Measurements from ENCODE around the gene DHRS2. TPM values are rescaled to one million over a fixed set of nuclear protein-coding genes. Genes with fewer than 3 reads are reported as not detected.
"Not testable (repeated sequence)": the region's sequence is repeated elsewhere in the genome, so short reads cannot be mapped to it uniquely, and the experiment has no call there.

Gene DHRS2
- total and polyA plus RNA-seq, 10 of the 15 experiments (the other 5 are each of a cell fraction or from before 2014, with no cell fraction given): 0.09 to 1.8 (median 0.73) TPM; not detected in 1

- TF ChIP-seq USF2 (IDR thresholded peaks at IDR 0.05; ENCODE audit: borderline replicate concordance, low read depth, low read length): no peak
- no peak for TF ChIP-seq NFXL1 (IDR thresholded peaks at IDR 0.05; ENCODE audit: borderline replicate concordance)
- no peak for TF ChIP-seq RELA (IDR thresholded peaks at IDR 0.05; ENCODE audit: borderline replicate concordance, partially characterized antibody)
- no peak for TF ChIP-seq GATAD2B (conservative IDR thresholded peaks at IDR 0.05; ENCODE audit: low read depth)
These were observed 2.9 kb upstream of the DHRS2 start (continued) for GRCh38 chr14:23633160-23633701.

- ChIA-PET RAD21 (ENCODE audit: unreplicated experiment) (interaction anchor here (3.5 to 4.8 kb wide), 2 partner anchors 276 to 297 kb away, joined by 23 to 43 read pairs; no protein-coding TSS in a partner anchor), CTCF (interaction anchor here (0.5 to 4.1 kb wide), 5 partner anchors 13 to 135 kb away, joined by 3 to 49 read pairs (median 5); no protein-coding TSS in a partner anchor), SMC1A (ENCODE audit: uncharacterized antibody, unreplicated experiment) (interaction anchor here (1.0 to 3.1 kb wide), 3 partner anchors 31 to 46 kb away, joined by 3 to 16 read pairs (median 5); no protein-coding TSS in a partner anchor)
- H3K4me2 ChIP-seq (ENCODE audit: control insufficient read depth, insufficient read depth); BruUV-seq (replicated peaks); ATAC-seq; H3K4me1 ChIP-seq (ENCODE audit: control insufficient read depth, insufficient read depth, low read length); FAIRE-seq; H3K9me3 ChIP-seq (replicated peaks; ENCODE audit: control insufficient read depth, insufficient read depth, low read length); POLR2A ChIA-PET; intact Hi-C loops (cut with micrococcal nuclease; ENCODE audit: unreplicated experiment); H4K20me1 ChIP-seq (ENCODE audit: control insufficient read depth, insufficient read depth); DNase-seq (ENCODE audit: low read depth, low spot score); H3K79me2 ChIP-seq (ENCODE audit: control insufficient read depth, insufficient read depth, low read length); H3K27me3 ChIP-seq (replicated peaks in 1 of 2; ENCODE audit: control insufficient read depth in 2 of 2, insufficient read depth in 2 of 2, low read length in 1 of 2); in situ Hi-C loops (cut with MboI); H2AFZ ChIP-seq (ENCODE audit: control insufficient read depth, low read depth, low read length); H3K36me3 ChIP-seq (ENCODE audit: control insufficient read depth in 2 of 2, insufficient read depth in 2 of 2, low read length in 1 of 2); H3K4me3 ChIP-seq; H3K27ac ChIP-seq (ENCODE audit: control insufficient read depth, insufficient read depth); H3K9ac ChIP-seq (ENCODE audit: control insufficient read depth, insufficient read depth, low read length): not testable (repeated sequence)
- 64% methylated on average over 5 of the region's 5 CpGs for WGBS (ENCODE audit: insufficient coverage, insufficient replicate concordance, low lambda C conversion rate, missing lambda C conversion rate)
- TF ChIP-seq TCF12 (IDR thresholded peaks at IDR 0.05; ENCODE audit: low read depth, low read length) (0 out of 2 replicates have a peak, but pooled peaks have one; percentile 17), SPI1 (IDR thresholded peaks at IDR 0.05; ENCODE audit: borderline replicate concordance, insufficient read depth, low read depth, low read length) (peak; percentile 64; the same call in 1 of the 2 replicates)
These were observed 1.3 kb upstream of the DHRS2 start for GRCh38 chr14:23634698-23635412.

GRCh38 chr14:23637312-23637654 lies 1.1 kb downstream of the DHRS2 start:
- H3K4me2 ChIP-seq (ENCODE audit: control insufficient read depth, insufficient read depth); POLR2A ChIA-PET; FAIRE-seq; H3K4me1 ChIP-seq (ENCODE audit: control insufficient read depth, insufficient read depth, low read length); H4K20me1 ChIP-seq (ENCODE audit: control insufficient read depth, insufficient read depth); DNase-seq (ENCODE audit: low read depth, low spot score); H2AFZ ChIP-seq (ENCODE audit: control insufficient read depth, low read depth, low read length); CTCF ChIA-PET; H3K79me2 ChIP-seq (ENCODE audit: control insufficient read depth, insufficient read depth, low read length); RAD21 ChIA-PET (ENCODE audit: unreplicated experiment); ATAC-seq; H3K27ac ChIP-seq (ENCODE audit: control insufficient read depth, insufficient read depth); in situ Hi-C loops (cut with MboI); BruUV-seq (replicated peaks); intact Hi-C loops (cut with micrococcal nuclease; ENCODE audit: unreplicated experiment); H3K4me3 ChIP-seq; H3K36me3 ChIP-seq (ENCODE audit: control insufficient read depth in 2 of 2, insufficient read depth in 2 of 2, low read length in 1 of 2); H3K9me3 ChIP-seq (replicated peaks; ENCODE audit: control insufficient read depth, insufficient read depth, low read length); H3K27me3 ChIP-seq (replicated peaks in 1 of 2; ENCODE audit: control insufficient read depth in 2 of 2, insufficient read depth in 2 of 2, low read length in 1 of 2); H3K9ac ChIP-seq (ENCODE audit: control insufficient read depth, insufficient read depth, low read length): not testable (repeated sequence)
- SMC1A ChIA-PET (ENCODE audit: uncharacterized antibody, unreplicated experiment): interaction anchor here (0.9 kb wide), 1 partner anchor 293 kb away, joined by 3 read pairs; no protein-coding TSS in a partner anchor
- 68% methylated on average over 4 of the region's 4 CpGs for WGBS (ENCODE audit: insufficient coverage, insufficient replicate concordance, low lambda C conversion rate, missing lambda C conversion rate)

Data from GM12878 (cell line).